ENCODE results near the gene ARAP1.

GRCh38 chr11:72642884-72643522 is 109.2 kb downstream of the ARAP1 start:
- TF ChIP-seq CTCF (conservative IDR thresholded peaks at IDR 0.05 in 1 of 2, IDR thresholded peaks at IDR 0.05 in 1 of 2; ENCODE audit: low read depth in 1 of 2, low read length in 2 of 2) (peak; percentile 56 to 72), EZH2 (IDR thresholded peaks at IDR 0.05; ENCODE audit: low read length, missing control alignments) (no peak)
